Mucosa of descending colon (tissue), 3 donors: ENCODE results near the gene SCNN1B. TPM values are rescaled to one million over a fixed set of nuclear protein-coding genes. Genes with fewer than 3 reads are reported as not detected.

Experiments used
- ATAC-seq: fragments of 200-7000 bp; cut with Tn5 transposase; one replicate; pipeline ENCODE4 v1.9.1; 2020; ENCODE audit warnings: mild to moderate bottlenecking, moderate library complexity
- DNase-seq, 3 donors: peaks; one replicate each; pipeline ENCODE4 v3.0.0-alpha.2; 2020
- H3K36me3 ChIP-seq: fragments of 200-600 bp; one replicate; pipeline ENCODE4 v1.8.0; 2021; ENCODE audit warnings: low read depth, mild to moderate bottlenecking
- H3K4me1 ChIP-seq: fragments of 200-600 bp; one replicate; pipeline ENCODE4 v1.8.0; 2021; ENCODE audit warnings: low read depth, mild to moderate bottlenecking
- H3K4me3 ChIP-seq: fragments of 200-600 bp; one replicate; pipeline ENCODE4 v1.8.0; 2021; ENCODE audit warnings: mild to moderate bottlenecking
- H3K9me3 ChIP-seq: fragments of 200-600 bp; one replicate; pipeline ENCODE4 v1.8.0; 2021; ENCODE audit warnings: mild to moderate bottlenecking
- intact Hi-C, 2 donors: fragments of 100-400 bp; cut with DNase I in 1 of 2; cut with micrococcal nuclease in 1 of 2; formaldehyde crosslinking; loops; one replicate each; pipeline versions ENCODE4 v1.11.0 to v1.11.1; 2022; cut with DNase I, micrococcal nuclease
- total RNA-seq, 3 donors: library from RNA; stranded (reverse); fragmentation: NEBNext Ultra II Directional in 2 of 3; extraction: Animal tissue kit (Norgen Biotek cat#: 25700) in 2 of 3; gene quantifications; one replicate each; pipeline versions ENCODE4 v1.2.1 to v1.2.4, GENCODE V29; 2021 to 2023
- TF ChIP-seq, protein P1 (sequence below): fragments of 200-600 bp; IDR thresholded peaks from one replicate; pipeline ENCODE4 v1.8.0; 2022; ENCODE audit warnings: antibody characterized with exemption, mild to moderate bottlenecking
- donor health status: DM: no; HTN: no; CAD: no; lungs with moderate emphysema.
- donor health status: DM: no; HTN: no; CAD: no.
- donor health status: DM: no; HTN: yes; CAD: no.

The SCNN1B gene
- total RNA-seq, 3 donors from 2014 or later, result 164 to 452 (median 204) TPM

DNA sequence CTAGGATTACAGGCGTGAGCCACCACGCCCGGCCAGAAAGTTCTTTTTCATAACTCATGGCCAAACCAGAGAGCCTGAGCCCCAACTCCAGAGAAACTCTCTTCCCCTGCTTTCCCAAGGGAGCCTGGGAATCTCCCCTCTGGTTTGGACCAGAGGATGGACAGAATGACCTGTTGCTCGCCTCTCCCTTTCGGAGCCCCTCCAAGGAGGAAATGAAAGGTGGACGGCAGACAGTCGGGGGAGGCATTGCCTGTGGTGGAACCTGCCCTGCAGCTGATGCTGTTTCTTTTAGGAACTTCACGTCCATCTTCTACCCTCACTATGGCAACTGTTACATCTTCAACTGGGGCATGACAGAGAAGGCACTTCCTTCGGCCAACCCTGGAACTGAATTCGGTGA is 65.5 kb downstream of the SCNN1B start:
- no peak for ATAC-seq
- TF ChIP-seq, protein P1, sequence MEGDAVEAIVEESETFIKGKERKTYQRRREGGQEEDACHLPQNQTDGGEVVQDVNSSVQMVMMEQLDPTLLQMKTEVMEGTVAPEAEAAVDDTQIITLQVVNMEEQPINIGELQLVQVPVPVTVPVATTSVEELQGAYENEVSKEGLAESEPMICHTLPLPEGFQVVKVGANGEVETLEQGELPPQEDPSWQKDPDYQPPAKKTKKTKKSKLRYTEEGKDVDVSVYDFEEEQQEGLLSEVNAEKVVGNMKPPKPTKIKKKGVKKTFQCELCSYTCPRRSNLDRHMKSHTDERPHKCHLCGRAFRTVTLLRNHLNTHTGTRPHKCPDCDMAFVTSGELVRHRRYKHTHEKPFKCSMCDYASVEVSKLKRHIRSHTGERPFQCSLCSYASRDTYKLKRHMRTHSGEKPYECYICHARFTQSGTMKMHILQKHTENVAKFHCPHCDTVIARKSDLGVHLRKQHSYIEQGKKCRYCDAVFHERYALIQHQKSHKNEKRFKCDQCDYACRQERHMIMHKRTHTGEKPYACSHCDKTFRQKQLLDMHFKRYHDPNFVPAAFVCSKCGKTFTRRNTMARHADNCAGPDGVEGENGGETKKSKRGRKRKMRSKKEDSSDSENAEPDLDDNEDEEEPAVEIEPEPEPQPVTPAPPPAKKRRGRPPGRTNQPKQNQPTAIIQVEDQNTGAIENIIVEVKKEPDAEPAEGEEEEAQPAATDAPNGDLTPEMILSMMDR, result no peak
- intact Hi-C loops, result no loop called here
- no peak for DNase-seq
- Histone ChIP-seq H3K4me1 (peaks cover 18% of the 10 kb centered on the region), H3K4me3 (no peak overlapping the region), H3K36me3 (no peaks in the 10 kb centered on the region), H3K9me3 (no peaks in the 10 kb centered on the region)

DNA sequence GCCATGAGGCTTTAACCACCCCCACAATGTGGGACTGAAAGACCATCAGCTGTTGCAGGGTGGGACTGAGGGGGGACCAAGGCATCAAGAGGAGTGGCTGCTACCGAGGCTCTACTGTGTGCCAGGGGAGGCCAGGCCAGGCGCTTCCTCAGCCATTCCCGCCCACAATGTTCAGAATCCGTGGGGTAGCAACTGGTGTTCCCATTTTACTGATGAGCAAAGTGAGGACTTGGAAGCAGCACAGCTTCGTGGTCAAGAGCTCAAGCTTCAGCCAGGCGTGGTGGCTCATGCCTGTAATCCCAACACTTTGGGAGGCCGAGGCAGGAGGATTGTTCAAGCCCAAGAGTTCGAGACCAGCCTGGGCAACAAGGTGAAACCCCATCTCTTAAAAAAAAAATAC is 65.9 kb downstream of the SCNN1B start:
- Histone ChIP-seq H3K4me3 (no peak overlapping the region), H3K36me3 (no peaks in the 10 kb centered on the region), H3K4me1 (peaks cover 13% of the 10 kb centered on the region), H3K9me3 (no peaks in the 10 kb centered on the region)
- no peak for DNase-seq
- intact Hi-C loops, result no loop called here
- ATAC-seq, result no peak
- TF ChIP-seq, protein P1, result no peak

- peaks cover 8% of the 10 kb centered on the region for H3K4me1 ChIP-seq
- TF ChIP-seq, protein P1, result no peak
- DNase-seq (no peak), ATAC-seq (peak; percentile 65)
- no peaks in the 10 kb centered on the region for H3K9me3 ChIP-seq
- intact Hi-C loops, result no loop called here
- H3K4me3 ChIP-seq, result no peak overlapping the region
- no peaks in the 10 kb centered on the region for H3K36me3 ChIP-seq
Measured at GRCh38 chr16:23368469-23368868, 66.4 kb downstream of the SCNN1B start.

DNA sequence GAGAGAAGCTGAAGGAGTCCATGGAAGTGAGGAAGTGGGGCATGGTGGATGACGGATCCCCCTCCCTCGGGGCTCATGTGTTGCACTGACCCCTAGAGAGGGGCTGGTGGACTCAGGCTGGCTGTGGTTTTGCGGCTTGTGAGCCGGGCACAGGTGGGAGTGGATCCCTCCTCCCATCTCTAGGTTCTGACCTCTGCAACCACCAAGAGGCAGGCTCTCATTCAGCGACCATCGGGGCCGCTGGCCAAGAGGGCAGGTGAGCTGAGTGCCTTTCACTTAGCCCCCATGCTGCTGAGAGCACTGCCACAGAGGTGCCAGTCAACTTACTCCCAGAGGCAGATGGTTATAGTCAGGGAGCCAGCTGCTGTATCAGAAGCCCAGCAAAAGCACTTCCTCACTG is 67.3 kb downstream of the SCNN1B start:
- H3K4me1 ChIP-seq, result no peaks in the 10 kb centered on the region
- no peak for ATAC-seq
- intact Hi-C loops, result no loop called here
- no peaks in the 10 kb centered on the region for H3K36me3 ChIP-seq
- DNase-seq, result no peak
- H3K4me3 ChIP-seq, result no peak overlapping the region
- TF ChIP-seq, protein P1, result no peak
- H3K9me3 ChIP-seq, result no peaks in the 10 kb centered on the region

- no peaks in the 10 kb centered on the region for H3K4me1 ChIP-seq
- DNase-seq (no peak), ATAC-seq (no peak)
- TF ChIP-seq, protein P1, result no peak
- intact Hi-C loops, result no loop called here
- H3K9me3 ChIP-seq, result no peaks in the 10 kb centered on the region
- H3K36me3 ChIP-seq, result no peaks in the 10 kb centered on the region
- no peak overlapping the region for H3K4me3 ChIP-seq
Measured at GRCh38 chr16:23371368-23371767, 69.3 kb downstream of the SCNN1B start.
